IPS DF 4.7 (cell line): Measurements from ENCODE around the gene MATN1.
"Not testable (repeated sequence)": the region's sequence is repeated elsewhere in the genome, so short reads cannot be mapped to it uniquely, and the experiment has no call there.

Source experiments
- DNase-seq: peaks from one replicate; pipeline ENCODE4 v3.0.0-alpha.2; 2013; ENCODE audit warnings: low spot score; ENCODE audit errors: extremely low read depth

MATN1 gene, protein sequence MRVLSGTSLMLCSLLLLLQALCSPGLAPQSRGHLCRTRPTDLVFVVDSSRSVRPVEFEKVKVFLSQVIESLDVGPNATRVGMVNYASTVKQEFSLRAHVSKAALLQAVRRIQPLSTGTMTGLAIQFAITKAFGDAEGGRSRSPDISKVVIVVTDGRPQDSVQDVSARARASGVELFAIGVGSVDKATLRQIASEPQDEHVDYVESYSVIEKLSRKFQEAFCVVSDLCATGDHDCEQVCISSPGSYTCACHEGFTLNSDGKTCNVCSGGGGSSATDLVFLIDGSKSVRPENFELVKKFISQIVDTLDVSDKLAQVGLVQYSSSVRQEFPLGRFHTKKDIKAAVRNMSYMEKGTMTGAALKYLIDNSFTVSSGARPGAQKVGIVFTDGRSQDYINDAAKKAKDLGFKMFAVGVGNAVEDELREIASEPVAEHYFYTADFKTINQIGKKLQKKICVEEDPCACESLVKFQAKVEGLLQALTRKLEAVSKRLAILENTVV

DNA sequence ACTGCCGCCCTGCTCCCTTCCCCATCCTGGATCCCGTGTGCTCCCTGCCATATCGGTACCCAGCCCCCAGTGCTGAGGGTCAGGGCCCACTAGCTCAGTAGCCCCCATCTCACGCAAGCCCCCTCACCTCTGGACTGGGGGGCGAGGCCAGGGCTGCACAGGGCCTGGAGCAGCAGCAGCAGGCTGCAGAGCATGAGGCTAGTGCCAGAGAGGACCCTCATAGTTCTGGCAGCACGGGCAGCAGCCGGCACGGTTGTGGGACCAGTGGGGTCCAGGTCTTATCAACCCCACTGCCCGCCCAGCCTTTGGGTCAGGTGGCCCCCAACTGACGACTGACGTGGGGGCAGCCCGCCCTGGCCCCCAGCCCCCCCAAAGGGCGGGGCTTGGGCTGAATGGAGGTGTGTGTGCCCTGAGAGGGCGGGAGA lies at the start of gene MATN1:
MATN1 (minus strand) TSS at position 255 of the 425 bp plus-strand sequence; CDS start at position 221, 34 bp downstream.
- no peak for DNase-seq

DNA sequence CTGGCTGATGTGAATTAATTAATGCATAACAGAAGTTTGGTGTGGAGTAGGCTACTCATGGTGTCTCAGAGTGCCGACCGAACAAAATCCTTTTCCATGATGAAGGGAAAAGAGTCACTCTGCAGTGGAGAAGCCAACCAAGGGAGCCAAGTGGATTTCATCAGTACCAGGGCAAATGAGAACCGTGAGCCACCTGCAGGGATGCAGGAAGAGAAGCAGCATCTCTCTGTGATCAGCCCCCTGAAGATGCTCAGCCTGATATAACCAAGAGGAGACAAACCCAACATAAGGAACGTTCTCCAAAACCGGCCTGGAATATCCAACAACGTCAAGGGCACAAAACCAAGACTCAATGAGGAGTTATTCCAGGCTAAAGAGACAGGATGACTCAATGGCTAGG lies 47.6 kb upstream of the MATN1 start:
- no peak for DNase-seq

- no peak for DNase-seq
These were observed 46.8 kb upstream of the MATN1 start for GRCh38 chr1:30770150-30770549.

DNA sequence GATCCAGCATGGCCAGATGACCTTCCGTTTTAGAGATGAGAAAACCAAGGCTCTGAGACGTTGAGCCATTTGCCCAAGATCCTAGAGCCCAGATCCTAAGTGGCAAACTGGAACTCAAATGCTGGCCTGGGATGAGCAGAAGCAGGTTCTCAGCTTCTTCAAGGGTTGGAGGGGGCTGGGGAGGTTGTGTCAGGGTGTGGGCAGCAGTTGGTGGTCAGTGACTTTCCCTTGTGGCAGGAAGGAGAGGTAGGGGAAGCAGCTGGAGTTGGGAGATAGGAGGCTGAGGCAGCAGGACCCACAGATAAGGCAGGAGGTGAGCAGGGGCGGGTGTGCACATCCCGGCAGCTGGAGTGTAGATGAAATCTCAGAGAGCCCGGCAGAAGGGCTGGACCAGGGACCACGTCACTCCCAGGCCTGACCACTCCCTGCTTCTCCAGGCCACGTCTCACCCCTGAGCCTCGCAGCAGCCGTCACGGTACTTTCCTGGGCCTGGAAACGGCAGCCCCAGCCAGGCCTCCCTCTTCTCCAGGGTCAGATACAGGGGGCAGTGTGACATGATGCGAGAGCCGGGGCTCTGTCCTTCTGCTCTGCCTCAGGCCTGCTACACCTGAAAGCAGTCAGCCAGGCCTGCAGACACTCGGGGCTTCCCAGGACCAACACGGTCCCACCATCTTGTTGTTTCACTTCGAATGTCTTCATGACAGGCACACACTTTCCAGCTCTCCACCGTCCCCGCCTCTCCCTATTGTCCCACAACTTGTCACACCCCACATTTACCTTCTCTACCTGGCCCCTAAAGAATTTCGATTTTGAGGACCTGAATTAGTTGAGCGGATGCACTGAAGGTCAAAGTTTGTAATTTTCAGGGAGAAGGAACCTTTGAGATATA lies 45.7 kb upstream of the MATN1 start:
- no peak for DNase-seq

- no peak for DNase-seq
These were observed 44.9 kb upstream of the MATN1 start for GRCh38 chr1:30768159-30768829.

DNA sequence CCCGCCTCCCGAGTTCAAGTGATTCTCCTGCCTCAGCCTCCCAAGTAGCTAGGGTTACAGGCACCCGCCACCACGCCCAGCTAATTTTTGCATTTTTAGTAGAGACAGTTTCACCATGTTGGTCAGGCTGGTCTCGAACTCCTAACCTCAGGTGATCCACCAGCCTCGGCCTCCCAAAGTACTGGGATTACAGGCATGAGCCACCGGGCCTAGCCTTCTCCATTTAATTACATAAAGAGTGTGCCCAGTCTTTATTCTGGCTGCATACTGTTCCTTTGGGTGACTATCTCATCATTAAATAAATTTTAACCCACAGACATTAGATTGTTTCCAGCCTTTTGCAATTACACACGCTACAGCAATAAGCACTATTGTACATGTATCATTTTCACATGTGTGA lies 43.6 kb upstream of the MATN1 start:
- DNase-seq = not testable (repeated sequence)

- no peak for DNase-seq
These were observed 42.4 kb upstream of the MATN1 start for GRCh38 chr1:30765556-30766434.

- DNase-seq = no peak
These were observed 41.7 kb upstream of the MATN1 start for GRCh38 chr1:30764939-30765555.

GRCh38 chr1:30764396-30764795 lies 41.0 kb upstream of the MATN1 start:
- DNase-seq = no peak

- DNase-seq = no peak
These were observed 40.4 kb upstream of the MATN1 start for GRCh38 chr1:30763651-30764248.

DNA sequence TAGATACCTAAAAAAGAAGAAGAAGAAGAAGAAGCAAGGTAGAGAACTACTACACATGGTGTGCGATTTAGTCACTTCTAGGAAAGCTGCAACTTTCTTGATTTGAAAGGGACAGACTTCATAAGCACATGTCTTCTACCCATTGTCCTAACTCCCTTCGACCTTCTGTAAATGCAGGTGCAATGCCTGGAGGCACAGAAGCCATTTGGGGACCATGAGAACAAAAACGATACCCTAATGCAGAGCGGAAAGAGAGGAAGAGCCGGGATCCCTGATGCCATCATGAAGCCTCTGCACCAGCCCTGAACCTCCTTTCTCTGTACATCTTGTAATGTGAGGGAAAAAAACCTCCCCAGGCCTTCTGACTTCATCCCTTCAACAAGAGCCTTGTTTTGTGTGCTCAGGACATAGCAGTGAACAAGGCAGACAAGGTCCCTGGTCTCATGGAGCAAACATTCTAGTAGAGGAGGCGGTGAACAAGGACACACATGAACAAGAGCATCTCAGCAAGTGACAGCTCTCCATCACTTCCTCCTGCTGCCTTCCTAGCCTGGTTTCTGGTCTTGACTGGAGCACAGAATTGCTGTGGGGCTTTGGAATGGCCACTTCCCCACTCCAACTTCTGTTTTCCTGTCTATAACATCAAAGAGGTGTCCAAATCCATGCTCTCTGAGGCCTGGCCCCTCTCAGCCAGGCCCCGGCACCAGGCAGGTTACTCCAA lies 39.7 kb upstream of the MATN1 start:
- DNase-seq = no peak

DNA sequence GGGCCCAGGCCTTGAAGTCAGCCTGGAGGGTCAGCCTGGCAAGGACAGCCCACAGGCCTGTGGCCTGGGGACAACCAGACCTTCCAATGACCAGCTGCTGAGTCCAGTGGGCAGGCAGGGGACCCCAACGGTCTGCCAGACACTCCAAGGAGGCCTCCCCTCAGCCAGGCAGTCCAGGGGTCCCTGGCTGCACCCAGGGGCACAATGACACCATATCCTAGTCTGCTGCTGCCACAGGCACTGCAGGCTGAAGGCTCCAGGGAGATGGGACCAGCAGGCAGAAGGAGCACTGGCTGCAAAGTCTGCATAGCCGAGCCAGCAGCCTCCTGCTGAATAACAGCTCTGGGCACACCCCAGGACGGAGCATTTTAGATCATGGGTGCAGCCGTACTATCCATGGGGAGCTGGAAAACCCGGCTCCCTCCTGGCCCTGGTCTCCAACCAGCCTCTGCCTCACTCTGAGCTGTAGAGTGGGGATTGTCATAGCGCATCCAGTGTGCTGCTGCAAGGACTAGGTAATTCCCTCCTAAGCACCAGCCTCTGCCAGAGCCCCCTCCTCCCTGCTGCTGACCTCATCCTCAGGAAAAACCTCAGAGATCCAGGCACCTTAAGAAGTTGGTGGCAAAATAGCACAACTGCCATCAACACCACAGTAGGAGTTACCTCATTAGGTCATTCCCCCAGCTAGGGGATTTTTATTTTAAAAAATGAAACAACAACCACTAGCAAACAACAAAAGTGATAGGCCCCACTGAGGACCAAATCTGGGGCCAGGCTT lies 39.0 kb upstream of the MATN1 start:
- no peak for DNase-seq

DNA sequence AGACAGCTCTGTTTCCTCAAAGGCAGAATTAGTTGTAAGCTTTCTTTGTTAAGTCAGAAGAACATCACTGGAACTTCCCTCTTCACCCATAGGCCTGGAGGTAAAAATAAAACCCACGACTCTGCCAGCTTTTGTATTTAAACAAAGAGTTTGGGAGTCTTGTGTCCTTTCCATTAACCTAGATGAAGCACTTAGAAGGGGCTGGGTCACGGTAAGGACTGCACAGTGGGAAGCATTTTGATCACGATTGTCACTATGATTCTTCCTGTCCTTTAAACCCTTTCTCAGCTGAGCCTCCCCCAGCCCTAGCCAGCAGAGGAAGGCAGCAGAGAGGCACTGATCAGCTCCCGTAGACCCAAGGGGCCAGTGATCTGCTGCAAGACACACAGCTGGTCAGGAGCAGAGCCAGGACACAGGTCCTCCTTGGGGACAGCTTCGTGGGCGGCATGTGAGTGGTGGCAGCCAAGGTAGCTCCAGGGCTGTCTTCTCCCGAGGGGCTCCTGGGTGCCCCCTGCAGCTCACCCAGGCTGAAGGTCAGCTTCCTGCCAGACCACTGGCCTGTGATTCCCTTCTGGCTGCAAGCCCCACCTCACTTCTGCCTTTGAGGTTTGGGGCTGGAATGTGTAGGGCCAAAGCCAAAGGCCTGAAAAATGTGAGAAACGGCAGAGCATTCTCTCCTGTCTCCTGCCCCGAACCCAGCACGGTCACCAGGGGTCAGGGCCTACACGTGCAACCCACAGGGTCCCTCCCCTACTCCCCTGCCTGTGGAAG lies 38.2 kb upstream of the MATN1 start:
- no peak for DNase-seq

DNA sequence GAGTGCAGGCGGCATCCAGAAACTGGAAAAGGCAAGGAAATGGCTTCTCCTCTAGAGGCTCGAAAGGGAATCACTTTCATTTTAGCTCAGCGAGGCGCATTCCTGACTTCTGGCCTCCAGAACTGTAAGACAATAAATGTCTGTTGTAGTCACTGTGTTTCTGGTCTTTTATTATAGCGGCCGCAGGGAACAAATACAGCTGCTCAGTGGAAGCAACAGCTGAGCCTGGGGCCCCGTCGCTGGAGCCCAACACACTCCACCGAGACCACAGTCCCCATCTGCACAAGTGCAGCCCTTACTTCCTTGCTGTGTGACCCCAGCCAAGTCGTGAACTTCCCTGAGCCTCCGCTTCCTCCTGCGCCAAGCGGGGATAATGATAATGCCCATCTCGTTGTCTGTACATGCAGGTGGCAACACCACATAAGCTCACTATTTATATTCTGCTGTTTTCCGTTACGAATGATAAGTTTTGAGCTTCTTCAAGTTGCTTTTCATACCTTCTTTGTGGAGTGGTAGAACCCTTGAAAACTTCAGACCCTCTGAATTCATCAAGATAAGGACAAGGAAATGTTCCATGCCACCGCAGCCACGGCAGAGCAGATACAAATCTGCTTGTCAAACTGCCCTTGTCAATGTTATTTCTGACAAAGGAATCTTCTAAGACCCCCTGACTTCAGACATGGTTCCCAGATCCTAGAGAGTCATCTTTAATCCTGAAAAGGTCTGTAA lies 37.4 kb upstream of the MATN1 start:
- DNase-seq = no peak

DNA sequence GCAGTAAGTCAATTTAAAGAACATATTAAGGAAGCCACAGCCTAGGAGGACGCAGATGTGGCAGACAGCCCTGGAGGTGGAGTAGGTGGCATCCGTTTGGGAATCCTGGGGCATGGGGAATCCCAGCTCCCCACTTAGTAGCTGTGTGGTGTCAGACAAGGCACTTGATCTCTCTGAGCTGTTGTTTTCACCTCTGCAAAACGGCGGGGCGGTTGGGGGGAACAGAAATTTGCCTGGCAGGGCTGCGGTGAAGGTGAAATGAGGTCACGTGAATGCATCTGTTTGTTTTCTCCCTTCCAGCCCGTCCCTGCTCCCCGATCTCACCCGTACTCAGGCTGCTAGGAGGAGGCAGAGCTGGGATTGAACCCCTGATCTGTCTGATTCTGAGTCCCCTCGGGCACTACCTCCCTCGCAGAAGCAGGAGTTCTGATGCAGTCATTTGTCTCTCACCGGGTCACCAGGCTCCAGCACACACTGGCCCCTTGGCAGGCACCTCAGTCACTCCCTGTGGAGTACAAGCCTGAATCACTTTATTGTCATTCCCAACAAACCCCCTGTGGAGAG lies 36.4 kb upstream of the MATN1 start:
- no peak for DNase-seq

- DNase-seq = no peak
These were observed 35.5 kb upstream of the MATN1 start for GRCh38 chr1:30758785-30759380.
